HCT116 (cell line): ENCODE data around the gene CTTNBP2. TPM values are rescaled to one million over a fixed set of nuclear protein-coding genes. Genes with fewer than 3 reads are reported as not detected.

Experiments used
- ATAC-seq: fragments of 200-7000 bp; cut with Tn5 transposase; 2 replicates; pipeline ENCODE4 v1.9.1; 2020; ENCODE audit warnings: mild to moderate bottlenecking, moderate library complexity
- BruUV-seq: library from RNA; stranded (reverse); fragments of 400-500 nt; replicated peaks from 2 replicates; lab custom pipeline; 2021; lab: Mats Ljungman, UMichigan
- CTCF ChIA-PET: fragments of 300-600 bp; sonication (Branson Sonifier 250); formaldehyde crosslinking; loops from one replicate; lab custom pipeline; 2021; ENCODE audit warnings: antibody characterized with exemption; lab: Charles Lee
- POLR2A ChIA-PET: fragments of 300-600, 350-600 bp; sonication (Branson Sonifier 250); formaldehyde crosslinking; loops from one replicate; lab custom pipeline; 2021; ENCODE audit warnings: antibody characterized with exemption; lab: Charles Lee
- RAD21 ChIA-PET, 2 experiments: fragments of 300-600 bp; sonication (Branson Sonifier 250); formaldehyde crosslinking; loops; one replicate each; lab custom pipeline; 2023; ENCODE audit warnings: low total read pairs in 2 of 2; ENCODE audit not compliant: uncharacterized antibody in 2 of 2, unreplicated experiment in 2 of 2, low non-redundant PET in 1 of 2; lab: Charles Lee
- DNase-seq: peaks from one replicate; pipeline ENCODE4 v3.0.0-alpha.2; 2010; ENCODE audit warnings: low read depth, low spot score
- H2AFZ ChIP-seq: fragments of 200-600 bp; shearing (Covaris generic), sonication (generic); 2 replicates; pipeline ENCODE4 v1.6.1; 2017; ENCODE audit warnings: low read depth, mixed run types, mixed read lengths, antibody characterized with exemption, low read length; ENCODE audit not compliant: poor library complexity, severe bottlenecking
- H3K27ac ChIP-seq: 2 replicates; pipeline ENCODE4 v1.5.1; 2012; ENCODE audit warnings: low read depth, low read length
- H3K27me3 ChIP-seq: fragments of 200-600 bp; sonication (generic); 2 replicates; pipeline ENCODE4 v1.6.1; 2016; ENCODE audit warnings: mixed run types, low read length, mixed read lengths; ENCODE audit not compliant: insufficient read depth
- H3K36me3 ChIP-seq, 2 experiments: fragments of 200-500 bp in 1 of 2; fragments of 200-600 bp in 1 of 2; sonication (Bioruptor generic) in 1 of 2; sonication (generic) in 1 of 2; 2 replicates each; pipeline versions ENCODE4 v1.5.1 to v1.6.1; 2014 to 2016; ENCODE audit warnings: low read length in 2 of 2, inconsistent platforms in 1 of 2, mixed read lengths in 1 of 2, mixed run types in 1 of 2; ENCODE audit not compliant: insufficient read depth in 2 of 2, control insufficient read depth in 1 of 2
- H3K4me1 ChIP-seq, 2 experiments: fragments of 200-600 bp in 1 of 2; sonication (generic) in 1 of 2; 2 replicates each; pipeline versions ENCODE4 v1.5.1 to v1.6.1; 2012 to 2017; ENCODE audit warnings: low read length in 2 of 2, inconsistent platforms in 1 of 2, mild to moderate bottlenecking in 1 of 2, mixed read lengths in 1 of 2, mixed run types in 1 of 2, moderate library complexity in 1 of 2; ENCODE audit not compliant: insufficient read depth in 2 of 2, control insufficient read depth in 1 of 2
- H3K4me2 ChIP-seq: fragments of 200-600 bp; sonication (generic); 2 replicates; pipeline ENCODE4 v1.6.1; 2017; ENCODE audit warnings: mixed run types, low read length, mixed read lengths
- H3K4me3 ChIP-seq, 2 experiments: fragments of 200-600 bp in 1 of 2; sonication (generic) in 1 of 2; replicated peaks in 1 of 2; 2 replicates each; pipeline ENCODE4 v1.5.1; 2011 to 2016; ENCODE audit warnings: low read length in 2 of 2, control low read depth in 1 of 2, low read depth in 1 of 2, mild to moderate bottlenecking in 1 of 2, mixed read lengths in 1 of 2, mixed run types in 1 of 2
- H3K79me2 ChIP-seq: fragments of 200-600 bp; sonication (generic); 2 replicates; pipeline ENCODE4 v1.6.1; 2017; ENCODE audit warnings: mild to moderate bottlenecking, mixed run types, low read length, moderate library complexity, mixed read lengths; ENCODE audit not compliant: insufficient read depth
- H3K9ac ChIP-seq: fragments of 200-600 bp; sonication (generic); 2 replicates; pipeline ENCODE4 v1.6.1; 2016; ENCODE audit warnings: low read length, mixed read lengths
- H3K9me2 ChIP-seq: fragments of 200-600 bp; sonication (generic), shearing (Covaris generic); 2 replicates; pipeline ENCODE4 v1.6.1; 2017; ENCODE audit warnings: mixed run types, mild to moderate bottlenecking, moderate library complexity; ENCODE audit not compliant: insufficient read depth
- H3K9me3 ChIP-seq, 2 experiments: fragments of 200-500 bp in 1 of 2; fragments of 200-600 bp in 1 of 2; sonication (Bioruptor generic) in 1 of 2; sonication (generic) in 1 of 2; 2 replicates each; pipeline ENCODE4 v1.6.1; 2014 to 2017; ENCODE audit warnings: low read length in 2 of 2, mixed read lengths in 2 of 2, inconsistent platforms in 1 of 2, low read depth in 1 of 2, mild to moderate bottlenecking in 1 of 2, mixed run types in 1 of 2, moderate library complexity in 1 of 2; ENCODE audit not compliant: control insufficient read depth in 1 of 2, insufficient read depth in 1 of 2
- H4K20me1 ChIP-seq: fragments of 200-600 bp; sonication (generic), shearing (Covaris generic); 2 replicates; pipeline ENCODE4 v1.6.1; 2017; ENCODE audit warnings: mixed run types, mild to moderate bottlenecking, moderate library complexity; ENCODE audit not compliant: insufficient read depth
- CBX3 ChIP-seq: IDR thresholded peaks from 2 replicates; pipeline ENCODE4 v1.6.1; 2012; ENCODE audit warnings: low read depth
- CEBPB ChIP-seq: IDR thresholded peaks from 2 replicates; pipeline ENCODE4 v1.6.1; 2012; ENCODE audit warnings: low read depth
- EZH2phosphoT487 ChIP-seq: fragments of 200-600 bp; IDR thresholded peaks from 2 replicates; pipeline ENCODE4 v1.6.1; 2018; ENCODE audit warnings: antibody characterized with exemption, borderline replicate concordance
- JUND ChIP-seq: IDR thresholded peaks from 2 replicates; pipeline ENCODE4 v1.6.1; 2012
- POLR2A ChIP-seq: IDR thresholded peaks from 2 replicates; pipeline ENCODE4 v1.7.0; 2011; ENCODE audit warnings: borderline replicate concordance; ENCODE audit not compliant: insufficient read depth, insufficient read length; ENCODE audit errors: extremely low read depth
- POLR2AphosphoS5 ChIP-seq: IDR thresholded peaks from 2 replicates; pipeline ENCODE4 v1.6.1; 2011; ENCODE audit warnings: mild to moderate bottlenecking, low read depth, low read length, moderate library complexity
- RAD21 ChIP-seq: IDR thresholded peaks from 2 replicates; pipeline ENCODE4 v1.6.1; 2012; ENCODE audit warnings: low read depth, mild to moderate bottlenecking
- YY1 ChIP-seq: IDR thresholded peaks from 2 replicates; pipeline ENCODE4 v1.6.1; 2011; ENCODE audit warnings: low read length, low read depth, moderate library complexity, mild to moderate bottlenecking; ENCODE audit not compliant: insufficient replicate concordance; ENCODE audit errors: extremely low read depth
- ZBTB33 ChIP-seq: IDR thresholded peaks from 2 replicates; pipeline ENCODE4 v1.6.1; 2011; ENCODE audit warnings: mild to moderate bottlenecking, low read length, moderate library complexity; ENCODE audit not compliant: insufficient replicate concordance; ENCODE audit errors: extremely low read depth
- ZFX ChIP-seq: fragments of 450-650 bp; IDR thresholded peaks from 2 replicates; pipeline ENCODE4 v1.6.1; 2017
- ZNF274 ChIP-seq: fragments of 200-500 bp; sonication (Bioruptor generic); IDR thresholded peaks from 2 replicates; pipeline ENCODE4 v1.6.1; 2014; ENCODE audit warnings: mild to moderate bottlenecking, low read depth, low read length, inconsistent platforms
- intact Hi-C: fragments of 100-400 bp; cut with micrococcal nuclease; formaldehyde crosslinking; loops from 2 replicates; pipeline ENCODE4 v1.10.0; 2022
- total RNA-seq: library from RNA; stranded (reverse); gene quantifications from one replicate; pipeline ENCODE4 v1.2.1, GENCODE V29; 2021; ENCODE audit not compliant: unreplicated experiment

Gene CTTNBP2
- total RNA-seq, 1 experiment from 2014 or later = 5.4 TPM

DNA sequence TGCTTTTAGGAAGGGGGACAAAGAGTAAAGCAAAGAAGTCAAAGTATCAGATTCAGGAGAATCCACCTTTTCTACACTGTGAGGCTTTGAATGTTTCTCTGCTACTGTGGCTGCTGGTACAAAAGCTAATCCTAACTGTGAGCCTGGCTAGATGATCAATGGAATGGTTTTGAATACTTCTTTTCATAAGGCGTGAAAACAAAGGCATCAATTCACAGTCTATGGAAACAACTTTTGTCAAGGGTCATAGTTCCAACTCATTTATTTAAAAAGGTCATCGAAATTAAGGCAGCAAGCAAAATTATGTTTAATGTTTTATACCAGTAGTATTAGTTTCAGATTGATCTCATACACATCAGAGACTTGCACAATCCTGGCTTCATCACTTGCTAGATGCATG lies 118.1 kb downstream of the CTTNBP2 start:
- POLR2A ChIA-PET = no interaction called here
- no TSS peak for BruUV-seq

DNA sequence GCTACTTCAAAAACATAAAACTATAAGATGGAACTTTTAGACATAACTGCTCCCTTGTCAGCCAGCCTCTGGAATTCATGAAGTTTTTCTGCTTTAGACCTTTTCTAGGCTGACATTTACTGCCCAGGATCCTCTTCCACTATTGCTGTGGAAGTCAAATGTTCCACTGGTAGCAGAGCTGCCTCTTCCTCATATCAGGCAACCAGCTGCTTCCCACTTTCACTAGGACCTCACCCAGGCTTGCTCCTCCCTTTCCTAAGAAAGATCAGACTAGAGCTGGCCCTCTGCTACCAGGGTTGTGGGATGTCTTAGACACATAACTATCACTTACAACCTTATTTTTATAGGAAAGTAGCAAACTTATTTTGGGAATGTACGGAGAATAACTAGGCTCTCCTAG lies 121.5 kb downstream of the CTTNBP2 start:
- POLR2A ChIA-PET = no interaction called here
- RAD21 ChIA-PET = no interaction called here
- CTCF ChIA-PET = interaction anchor here (1.0 to 1.8 kb wide), 4 partner anchors 26 to 404 kb away, joined by 3 to 12 read pairs (median 4); no protein-coding TSS in a partner anchor
- Histone ChIP-seq H3K79me2 (no peaks in the 10 kb centered on the region), H4K20me1 (no peaks in the 10 kb centered on the region), H3K9me2 (no peaks in the 10 kb centered on the region), H2AFZ (no peak overlapping the region), H3K9ac (no peak overlapping the region), H3K27me3 (no peaks in the 10 kb centered on the region), H3K4me1 (no peaks in the 10 kb centered on the region), H3K9me3 (no peaks in the 10 kb centered on the region), H3K4me3 (no peak overlapping the region), H3K27ac (no peak overlapping the region), H3K36me3 (no peaks in the 10 kb centered on the region), H3K4me2 (no peak overlapping the region)
- DNase-seq (no peak), ATAC-seq (no peak)
- no TSS peak for BruUV-seq
- intact Hi-C loops = loop anchor here (1.0 to 2.0 kb wide), 3 partner anchors 353 to 445 kb away; no protein-coding TSS in a partner anchor
- TF ChIP-seq EZH2phosphoT487 = no peak
- TF ChIP-seq ZBTB33 = no peak
- TF ChIP-seq CEBPB = no peak
- TF ChIP-seq JUND = no peak
- TF ChIP-seq RAD21 = no peak
- no peak for TF ChIP-seq POLR2AphosphoS5
- no peak for TF ChIP-seq ZNF274
- TF ChIP-seq YY1 = no peak
- TF ChIP-seq CBX3 = no peak

More for the DNA sequence above, 118.1 kb downstream of the CTTNBP2 start:
- Histone ChIP-seq H3K27ac (no peak overlapping the region), H3K9me2 (no peaks in the 10 kb centered on the region), H3K4me2 (no peak overlapping the region), H3K9me3 (no peaks in the 10 kb centered on the region), H3K36me3 (no peaks in the 10 kb centered on the region), H3K4me1 (no peaks in the 10 kb centered on the region), H2AFZ (no peak overlapping the region), H4K20me1 (no peaks in the 10 kb centered on the region), H3K79me2 (no peaks in the 10 kb centered on the region), H3K9ac (no peak overlapping the region), H3K27me3 (no peaks in the 10 kb centered on the region), H3K4me3 (no peak overlapping the region)
- TF ChIP-seq POLR2A (no peak), ZFX (no peak), CBX3 (no peak), ZBTB33 (no peak), ZNF274 (no peak), POLR2AphosphoS5 (no peak), JUND (no peak)
- ATAC-seq (no peak), DNase-seq (no peak)
- intact Hi-C loops = no loop called here
- ChIA-PET RAD21 (no interaction called here), CTCF (no interaction called here)
